PFSK-1 (cell line): ENCODE measurements around the gene SOX12.

Experiments used
- FOXP2 ChIP-seq: optimal IDR thresholded peaks from 2 replicates; pipeline ENCODE3; 2011; ENCODE audit warnings: borderline replicate concordance, control low read depth, inconsistent platforms; ENCODE audit not compliant: insufficient read depth; ENCODE audit errors: extremely low read length, extremely low read depth
- POLR2AphosphoS5 ChIP-seq: IDR thresholded peaks from 2 replicates; pipeline ENCODE4 v1.6.1; 2012; ENCODE audit warnings: low read depth, mild to moderate bottlenecking, control low read depth, low read length, moderate library complexity
- REST ChIP-seq, 2 experiments: IDR thresholded peaks; 2 replicates each; pipeline versions ENCODE4 v1.6.1 to v1.8.0; 2011 to 2012; ENCODE audit warnings: low read depth in 2 of 2, low read length in 2 of 2, control low read depth in 1 of 2, inconsistent platforms in 1 of 2, mild to moderate bottlenecking in 1 of 2, moderate library complexity in 1 of 2; ENCODE audit not compliant: insufficient read depth in 1 of 2
- SIN3A ChIP-seq: IDR thresholded peaks from 2 replicates; pipeline ENCODE4 v1.6.1; 2012; ENCODE audit warnings: mild to moderate bottlenecking, low read length, moderate library complexity, borderline replicate concordance; ENCODE audit not compliant: insufficient read depth
- TAF1 ChIP-seq: IDR thresholded peaks from 2 replicates; pipeline ENCODE4 v1.6.1; 2012; ENCODE audit warnings: low read length, control low read depth, borderline replicate concordance; ENCODE audit not compliant: insufficient read depth

SOX12 gene

GRCh38 chr20:309841-310644, 15.3 kb upstream of the SOX12 start:
- TF ChIP-seq REST (IDR thresholded peaks at IDR 0.05; ENCODE audit: insufficient read depth in 1 of 2, low read depth in 2 of 2, low read length in 2 of 2) (0 out of 4 replicates have a peak, but pooled peaks of 1 of the 2 experiments have one; percentile 16), SIN3A (no peak), FOXP2 (no peak), TAF1 (peak; percentile 52; the same call in 1 of the 2 replicates), POLR2AphosphoS5 (peak; percentile 65; the same call in 1 of the 2 replicates)

- no peak for TF ChIP-seq FOXP2
- no peak for TF ChIP-seq REST (IDR thresholded peaks at IDR 0.05; ENCODE audit: insufficient read depth in 1 of 2, low read depth in 2 of 2, low read length in 2 of 2)
- TF ChIP-seq POLR2AphosphoS5, result no peak
- TF ChIP-seq TAF1, result no peak
- no peak for TF ChIP-seq SIN3A
Observed at GRCh38 chr20:310645-311044, 14.7 kb upstream of the SOX12 start.

GRCh38 chr20:311609-312008, 13.7 kb upstream of the SOX12 start:
- no peak for TF ChIP-seq POLR2AphosphoS5
- no peak for TF ChIP-seq SIN3A
- no peak for TF ChIP-seq REST (IDR thresholded peaks at IDR 0.05; ENCODE audit: insufficient read depth in 1 of 2, low read depth in 2 of 2, low read length in 2 of 2)
- TF ChIP-seq FOXP2, result no peak
- no peak for TF ChIP-seq TAF1

GRCh38 chr20:312067-312466, 13.3 kb upstream of the SOX12 start:
- no peak for TF ChIP-seq TAF1
- TF ChIP-seq POLR2AphosphoS5, result no peak
- no peak for TF ChIP-seq SIN3A
- TF ChIP-seq FOXP2, result no peak
- TF ChIP-seq REST (IDR thresholded peaks at IDR 0.05; ENCODE audit: insufficient read depth in 1 of 2, low read depth in 2 of 2, low read length in 2 of 2), result no peak
